HepG2 (cell line): Measurements from ENCODE around the gene RPL37A. TPM values are rescaled to one million over a fixed set of nuclear protein-coding genes. Genes with fewer than 3 reads are reported as not detected.
A peak's percentile ranks its signal among the peaks of the same experiment; 100 is the strongest.

Experiments used
- ARNT2 ChIP-seq: sonication (generic); formaldehyde crosslinking; IDR thresholded peaks from 2 replicates; pipeline ENCODE4 v1.8.0; 2022; ENCODE audit warnings: mild to moderate bottlenecking, low read depth, missing genetic modification reagents, moderate library complexity
- HCFC1 ChIP-seq: fragments of 150-350 bp; IDR thresholded peaks from 2 replicates; pipeline ENCODE4 v1.6.1; 2014; ENCODE audit warnings: low read depth, low read length
- KAT7 ChIP-seq: IDR thresholded peaks from 2 replicates; pipeline ENCODE4 v1.6.1; 2018; ENCODE audit warnings: borderline replicate concordance, missing compliant biosample characterization
- KDM1A ChIP-seq: IDR thresholded peaks from 2 replicates; pipeline ENCODE4 v1.6.1; 2016; ENCODE audit warnings: missing compliant biosample characterization
- MAFK ChIP-seq, 2 experiments: IDR thresholded peaks in 1 of 2; conservative IDR thresholded peaks in 1 of 2; 2 replicates each; pipeline ENCODE4 v1.6.1; 2011; ENCODE audit warnings: improper control_type of control experiment in 2 of 2, low read length in 2 of 2
- PPARG ChIP-seq: conservative IDR thresholded peaks from 2 replicates; pipeline ENCODE4 v1.6.1; 2016; ENCODE audit warnings: missing biosample characterization, missing genetic modification reagents
- RARA ChIP-seq: IDR thresholded peaks from 2 replicates; pipeline ENCODE4 v1.6.1; 2016; ENCODE audit warnings: missing genetic modification reagents, missing compliant biosample characterization
- RCOR2 ChIP-seq: IDR thresholded peaks from 2 replicates; pipeline ENCODE4 v1.6.1; 2016; ENCODE audit warnings: missing biosample characterization, missing genetic modification reagents
- polyA plus RNA-seq, 8 experiments: library from polyadenylated mRNA; depleted of rRNA in 3 of 8; stranded (reverse) in 7 of 8; unstranded in 1 of 8; fragments of >200 nt; fragmentation: Illumina TruSeq in 4 of 8; extraction: Trizol in 4 of 8; gene quantifications; 2 replicates each; pipeline versions ENCODE4 v1.2.1 to v1.2.3, GENCODE V29; 2011 to 2016; ENCODE audit warnings: low read depth in 4 of 8, missing spikeins in 1 of 8, mixed read lengths in 1 of 8; ENCODE audit not compliant: insufficient read depth in 1 of 8
- total RNA-seq, 5 experiments: library from RNA; depleted of rRNA; stranded (reverse); fragments of >200 nt; fragmentation: Illumina TruSeq; extraction: Trizol; gene quantifications; 2 replicates each; pipeline ENCODE4 v1.2.3, GENCODE V29; 2016; ENCODE audit warnings: low read depth in 1 of 5
- TF ChIP-seq, protein P1 (sequence below): IDR thresholded peaks from 2 replicates; pipeline ENCODE4 v1.4.0; 2020; ENCODE audit warnings: mild to moderate bottlenecking, missing genetic modification reagents
- TF ChIP-seq, protein P2 (sequence below), 2 experiments: sonication (generic) in 1 of 2; formaldehyde crosslinking in 1 of 2; IDR thresholded peaks; 2 replicates each; pipeline versions ENCODE4 v1.4.0 to v1.6.1; 2016 to 2020; ENCODE audit warnings: borderline replicate concordance in 1 of 2, low read depth in 1 of 2, mild to moderate bottlenecking in 1 of 2, missing genetic modification reagents in 1 of 2
- TF ChIP-seq, protein P3 (sequence below): sonication (generic); formaldehyde crosslinking; IDR thresholded peaks from 2 replicates; pipeline ENCODE4 v1.4.0; 2020; ENCODE audit warnings: mild to moderate bottlenecking, missing genetic modification reagents
- TF ChIP-seq, protein P4 (sequence below): IDR thresholded peaks from 2 replicates; pipeline ENCODE4 v1.6.1; 2016; ENCODE audit warnings: low read depth, borderline replicate concordance
- TF ChIP-seq, protein P5 (sequence below): sonication (generic); formaldehyde crosslinking; IDR thresholded peaks from 2 replicates; pipeline ENCODE4 v1.4.0; 2020; ENCODE audit warnings: missing genetic modification reagents
- TF ChIP-seq, protein P6 (sequence below): sonication (generic); formaldehyde crosslinking; IDR thresholded peaks from 2 replicates; pipeline ENCODE4 v1.4.0; 2020; ENCODE audit warnings: low read depth, mild to moderate bottlenecking, missing genetic modification reagents

RPL37A gene
- total and polyA plus RNA-seq, 2 of the 13 experiments (the other 11 are each of a cell fraction or from before 2014, with no cell fraction given), result 6,902 to 7,910 TPM

DNA sequence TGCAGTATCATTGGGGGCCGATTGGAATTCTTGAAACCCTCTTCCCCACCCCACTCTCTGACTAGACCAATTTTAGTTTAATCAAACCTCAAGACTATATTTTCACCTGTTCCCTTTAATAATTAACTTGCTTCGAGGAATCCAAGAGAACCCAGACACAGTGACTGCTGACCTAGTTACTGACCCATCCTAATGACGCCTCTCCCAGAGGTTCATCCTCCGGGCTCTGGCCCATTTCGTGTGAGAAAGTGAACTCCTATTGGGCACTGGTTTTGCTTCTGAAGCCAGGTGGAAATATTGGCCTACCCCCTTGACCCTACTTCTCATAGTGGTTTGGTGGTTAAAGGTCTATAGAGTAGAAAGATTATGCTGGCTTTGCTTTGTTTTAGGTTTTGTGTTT lies 39.9 kb downstream of the RPL37A start (continued):
- TF ChIP-seq, protein P1, sequence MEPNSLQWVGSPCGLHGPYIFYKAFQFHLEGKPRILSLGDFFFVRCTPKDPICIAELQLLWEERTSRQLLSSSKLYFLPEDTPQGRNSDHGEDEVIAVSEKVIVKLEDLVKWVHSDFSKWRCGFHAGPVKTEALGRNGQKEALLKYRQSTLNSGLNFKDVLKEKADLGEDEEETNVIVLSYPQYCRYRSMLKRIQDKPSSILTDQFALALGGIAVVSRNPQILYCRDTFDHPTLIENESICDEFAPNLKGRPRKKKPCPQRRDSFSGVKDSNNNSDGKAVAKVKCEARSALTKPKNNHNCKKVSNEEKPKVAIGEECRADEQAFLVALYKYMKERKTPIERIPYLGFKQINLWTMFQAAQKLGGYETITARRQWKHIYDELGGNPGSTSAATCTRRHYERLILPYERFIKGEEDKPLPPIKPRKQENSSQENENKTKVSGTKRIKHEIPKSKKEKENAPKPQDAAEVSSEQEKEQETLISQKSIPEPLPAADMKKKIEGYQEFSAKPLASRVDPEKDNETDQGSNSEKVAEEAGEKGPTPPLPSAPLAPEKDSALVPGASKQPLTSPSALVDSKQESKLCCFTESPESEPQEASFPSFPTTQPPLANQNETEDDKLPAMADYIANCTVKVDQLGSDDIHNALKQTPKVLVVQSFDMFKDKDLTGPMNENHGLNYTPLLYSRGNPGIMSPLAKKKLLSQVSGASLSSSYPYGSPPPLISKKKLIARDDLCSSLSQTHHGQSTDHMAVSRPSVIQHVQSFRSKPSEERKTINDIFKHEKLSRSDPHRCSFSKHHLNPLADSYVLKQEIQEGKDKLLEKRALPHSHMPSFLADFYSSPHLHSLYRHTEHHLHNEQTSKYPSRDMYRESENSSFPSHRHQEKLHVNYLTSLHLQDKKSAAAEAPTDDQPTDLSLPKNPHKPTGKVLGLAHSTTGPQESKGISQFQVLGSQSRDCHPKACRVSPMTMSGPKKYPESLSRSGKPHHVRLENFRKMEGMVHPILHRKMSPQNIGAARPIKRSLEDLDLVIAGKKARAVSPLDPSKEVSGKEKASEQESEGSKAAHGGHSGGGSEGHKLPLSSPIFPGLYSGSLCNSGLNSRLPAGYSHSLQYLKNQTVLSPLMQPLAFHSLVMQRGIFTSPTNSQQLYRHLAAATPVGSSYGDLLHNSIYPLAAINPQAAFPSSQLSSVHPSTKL (CRISPR knock-in tag), result 0 out of 2 replicates have a peak, but pooled peaks have one; percentile 31
- TF ChIP-seq, protein P2, sequence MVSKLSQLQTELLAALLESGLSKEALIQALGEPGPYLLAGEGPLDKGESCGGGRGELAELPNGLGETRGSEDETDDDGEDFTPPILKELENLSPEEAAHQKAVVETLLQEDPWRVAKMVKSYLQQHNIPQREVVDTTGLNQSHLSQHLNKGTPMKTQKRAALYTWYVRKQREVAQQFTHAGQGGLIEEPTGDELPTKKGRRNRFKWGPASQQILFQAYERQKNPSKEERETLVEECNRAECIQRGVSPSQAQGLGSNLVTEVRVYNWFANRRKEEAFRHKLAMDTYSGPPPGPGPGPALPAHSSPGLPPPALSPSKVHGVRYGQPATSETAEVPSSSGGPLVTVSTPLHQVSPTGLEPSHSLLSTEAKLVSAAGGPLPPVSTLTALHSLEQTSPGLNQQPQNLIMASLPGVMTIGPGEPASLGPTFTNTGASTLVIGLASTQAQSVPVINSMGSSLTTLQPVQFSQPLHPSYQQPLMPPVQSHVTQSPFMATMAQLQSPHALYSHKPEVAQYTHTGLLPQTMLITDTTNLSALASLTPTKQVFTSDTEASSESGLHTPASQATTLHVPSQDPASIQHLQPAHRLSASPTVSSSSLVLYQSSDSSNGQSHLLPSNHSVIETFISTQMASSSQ (IDR thresholded peaks at IDR 0.05; ENCODE audit: low read depth), result peak; percentile 56
- TF ChIP-seq, protein P2 (CRISPR knock-in tag; IDR thresholded peaks at IDR 0.05; ENCODE audit: borderline replicate concordance), result no peak; the same call in 1 of the 2 replicates
- TF ChIP-seq RARA (CRISPR knock-in tag) (peak; percentile 83), PPARG (peak; percentile 51; the same call in 1 of the 2 replicates), HCFC1 (no peak), KAT7 (CRISPR knock-in tag) (no peak), KDM1A (CRISPR knock-in tag) (no peak), ARNT2 (CRISPR knock-in tag) (no peak), RCOR2 (CRISPR knock-in tag) (no peak), MAFK (conservative IDR thresholded peaks at IDR 0.05 in 1 of 2, IDR thresholded peaks at IDR 0.05 in 1 of 2; ENCODE audit: low read length in 2 of 2) (no peak)
- TF ChIP-seq, protein P3, sequence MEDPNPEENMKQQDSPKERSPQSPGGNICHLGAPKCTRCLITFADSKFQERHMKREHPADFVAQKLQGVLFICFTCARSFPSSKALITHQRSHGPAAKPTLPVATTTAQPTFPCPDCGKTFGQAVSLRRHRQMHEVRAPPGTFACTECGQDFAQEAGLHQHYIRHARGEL (CRISPR knock-in tag), result no peak
- TF ChIP-seq, protein P4, sequence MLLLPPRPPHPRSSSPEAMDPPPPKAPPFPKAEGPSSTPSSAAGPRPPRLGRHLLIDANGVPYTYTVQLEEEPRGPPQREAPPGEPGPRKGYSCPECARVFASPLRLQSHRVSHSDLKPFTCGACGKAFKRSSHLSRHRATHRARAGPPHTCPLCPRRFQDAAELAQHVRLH, result no peak
- TF ChIP-seq, protein P5, sequence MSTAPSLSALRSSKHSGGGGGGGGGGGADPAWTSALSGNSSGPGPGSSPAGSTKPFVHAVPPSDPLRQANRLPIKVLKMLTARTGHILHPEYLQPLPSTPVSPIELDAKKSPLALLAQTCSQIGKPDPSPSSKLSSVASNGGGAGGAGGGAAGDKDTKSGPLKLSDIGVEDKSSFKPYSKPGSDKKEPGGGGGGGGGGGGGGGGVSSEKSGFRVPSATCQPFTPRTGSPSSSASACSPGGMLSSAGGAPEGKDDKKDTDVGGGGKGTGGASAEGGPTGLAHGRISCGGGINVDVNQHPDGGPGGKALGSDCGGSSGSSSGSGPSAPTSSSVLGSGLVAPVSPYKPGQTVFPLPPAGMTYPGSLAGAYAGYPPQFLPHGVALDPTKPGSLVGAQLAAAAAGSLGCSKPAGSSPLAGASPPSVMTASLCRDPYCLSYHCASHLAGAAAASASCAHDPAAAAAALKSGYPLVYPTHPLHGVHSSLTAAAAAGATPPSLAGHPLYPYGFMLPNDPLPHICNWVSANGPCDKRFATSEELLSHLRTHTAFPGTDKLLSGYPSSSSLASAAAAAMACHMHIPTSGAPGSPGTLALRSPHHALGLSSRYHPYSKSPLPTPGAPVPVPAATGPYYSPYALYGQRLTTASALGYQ (CRISPR knock-in tag), result no peak
- TF ChIP-seq, protein P6, sequence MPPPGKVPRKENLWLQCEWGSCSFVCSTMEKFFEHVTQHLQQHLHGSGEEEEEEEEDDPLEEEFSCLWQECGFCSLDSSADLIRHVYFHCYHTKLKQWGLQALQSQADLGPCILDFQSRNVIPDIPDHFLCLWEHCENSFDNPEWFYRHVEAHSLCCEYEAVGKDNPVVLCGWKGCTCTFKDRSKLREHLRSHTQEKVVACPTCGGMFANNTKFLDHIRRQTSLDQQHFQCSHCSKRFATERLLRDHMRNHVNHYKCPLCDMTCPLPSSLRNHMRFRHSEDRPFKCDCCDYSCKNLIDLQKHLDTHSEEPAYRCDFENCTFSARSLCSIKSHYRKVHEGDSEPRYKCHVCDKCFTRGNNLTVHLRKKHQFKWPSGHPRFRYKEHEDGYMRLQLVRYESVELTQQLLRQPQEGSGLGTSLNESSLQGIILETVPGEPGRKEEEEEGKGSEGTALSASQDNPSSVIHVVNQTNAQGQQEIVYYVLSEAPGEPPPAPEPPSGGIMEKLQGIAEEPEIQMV (CRISPR knock-in tag), result no peak
